Osteocyte (in vitro differentiated cells): ENCODE data around the gene LRFN4. TPM values are rescaled to one million over a fixed set of nuclear protein-coding genes. Genes with fewer than 3 reads are reported as not detected.
A peak's percentile ranks its signal among the peaks of the same experiment; 100 is the strongest.

Source experiments
- DNase-seq: peaks from one replicate; pipeline ENCODE4 v3.0.0; 2021; ENCODE audit warnings: mixed read lengths; ENCODE audit not compliant: unreplicated experiment; ENCODE audit errors: extremely low spot score
- H3K27ac Mint-ChIP-seq: one replicate; pipeline ENCODE4 v1.8.0; 2021; ENCODE audit warnings: mild to moderate bottlenecking, mixed read lengths; ENCODE audit not compliant: unreplicated experiment
- H3K27me3 Mint-ChIP-seq: one replicate; pipeline ENCODE4 v1.8.0; 2021; ENCODE audit warnings: mixed read lengths; ENCODE audit not compliant: unreplicated experiment
- H3K36me3 Mint-ChIP-seq: one replicate; pipeline ENCODE4 v1.8.0; 2021; ENCODE audit warnings: mixed read lengths; ENCODE audit not compliant: unreplicated experiment
- H3K4me1 Mint-ChIP-seq: one replicate; pipeline ENCODE4 v1.8.0; 2021; ENCODE audit warnings: mixed read lengths; ENCODE audit not compliant: unreplicated experiment
- H3K4me3 Mint-ChIP-seq: one replicate; pipeline ENCODE4 v1.8.0; 2021; ENCODE audit warnings: mild to moderate bottlenecking, moderate library complexity, mixed read lengths; ENCODE audit not compliant: unreplicated experiment
- H3K9me3 Mint-ChIP-seq: one replicate; pipeline ENCODE4 v1.8.0; 2021; ENCODE audit warnings: mixed read lengths; ENCODE audit not compliant: unreplicated experiment
- total RNA-seq: library from RNA; stranded (reverse); gene quantifications from 2 replicates; pipeline ENCODE4 v1.2.1, GENCODE V29; 2021
- TF ChIP-seq, protein P1 (sequence below): fragments of 200-600 bp; sonication (generic); IDR thresholded peaks from 2 replicates; pipeline ENCODE4 v1.5.0; 2021; ENCODE audit warnings: antibody characterized with exemption, mild to moderate bottlenecking, moderate library complexity

The LRFN4 gene
- total RNA-seq, 1 donor from 2014 or later: 45.0 TPM

DNA sequence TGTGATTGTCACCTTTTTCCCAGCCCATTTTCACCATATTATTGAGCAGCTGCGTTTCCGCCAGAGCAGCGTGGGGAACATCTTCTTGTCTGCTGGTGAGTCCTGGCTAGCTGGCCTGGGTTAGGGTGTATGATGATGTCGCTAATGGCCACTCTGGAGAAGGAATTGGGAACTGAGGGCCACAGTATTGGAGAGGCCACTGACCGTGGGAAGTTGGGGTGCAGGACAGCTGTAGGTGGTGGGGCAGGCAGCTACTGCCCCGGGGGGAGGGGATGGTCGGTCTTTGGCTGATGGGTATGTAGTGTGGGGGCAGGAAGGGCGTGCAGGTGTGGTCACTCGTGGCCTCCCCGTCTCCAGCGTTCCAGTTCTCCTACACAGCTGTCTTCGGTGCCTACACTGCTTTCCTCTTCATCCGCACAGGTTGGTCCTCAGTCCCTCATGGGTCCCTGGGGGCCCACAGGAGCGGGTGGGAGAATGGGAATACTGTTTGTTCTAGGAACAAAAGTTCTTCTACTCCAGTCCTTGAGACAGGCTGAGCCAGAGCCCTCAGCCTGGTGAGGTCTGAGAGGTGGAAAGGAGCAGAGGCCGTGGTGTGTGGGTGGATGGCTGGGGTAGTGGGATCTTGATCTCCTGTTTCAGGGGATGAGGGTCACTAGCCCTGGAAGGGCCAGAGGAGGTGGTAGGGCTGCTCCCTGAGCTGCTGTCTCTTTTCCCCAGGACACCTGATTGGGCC lies 11.6 kb upstream of the LRFN4 start:
- Mint-ChIP-seq H3K27ac (peak overlapping the region; percentile 7), H3K4me3 (peak overlapping the region; percentile 38), H3K9me3 (no peaks in the 10 kb centered on the region), H3K4me1 (peaks cover 31% of the 10 kb centered on the region), H3K27me3 (no peaks in the 10 kb centered on the region), H3K36me3 (peaks cover 10% of the 10 kb centered on the region)
- TF ChIP-seq, protein P1, sequence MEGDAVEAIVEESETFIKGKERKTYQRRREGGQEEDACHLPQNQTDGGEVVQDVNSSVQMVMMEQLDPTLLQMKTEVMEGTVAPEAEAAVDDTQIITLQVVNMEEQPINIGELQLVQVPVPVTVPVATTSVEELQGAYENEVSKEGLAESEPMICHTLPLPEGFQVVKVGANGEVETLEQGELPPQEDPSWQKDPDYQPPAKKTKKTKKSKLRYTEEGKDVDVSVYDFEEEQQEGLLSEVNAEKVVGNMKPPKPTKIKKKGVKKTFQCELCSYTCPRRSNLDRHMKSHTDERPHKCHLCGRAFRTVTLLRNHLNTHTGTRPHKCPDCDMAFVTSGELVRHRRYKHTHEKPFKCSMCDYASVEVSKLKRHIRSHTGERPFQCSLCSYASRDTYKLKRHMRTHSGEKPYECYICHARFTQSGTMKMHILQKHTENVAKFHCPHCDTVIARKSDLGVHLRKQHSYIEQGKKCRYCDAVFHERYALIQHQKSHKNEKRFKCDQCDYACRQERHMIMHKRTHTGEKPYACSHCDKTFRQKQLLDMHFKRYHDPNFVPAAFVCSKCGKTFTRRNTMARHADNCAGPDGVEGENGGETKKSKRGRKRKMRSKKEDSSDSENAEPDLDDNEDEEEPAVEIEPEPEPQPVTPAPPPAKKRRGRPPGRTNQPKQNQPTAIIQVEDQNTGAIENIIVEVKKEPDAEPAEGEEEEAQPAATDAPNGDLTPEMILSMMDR: no peak
- no peak for DNase-seq

- Mint-ChIP-seq H3K27me3 (no peaks in the 10 kb centered on the region), H3K36me3 (peaks cover 13% of the 10 kb centered on the region), H3K9me3 (no peaks in the 10 kb centered on the region), H3K4me1 (peaks cover 29% of the 10 kb centered on the region), H3K4me3 (no peak overlapping the region), H3K27ac (no peak overlapping the region)
- DNase-seq: no peak
- TF ChIP-seq, protein P1: no peak
Measured at GRCh38 chr11:66845876-66846212, 11.0 kb upstream of the LRFN4 start.

GRCh38 chr11:66846671-66847091 lies 10.2 kb upstream of the LRFN4 start:
- no peak for DNase-seq
- peak overlapping the region; percentile 4 for H3K4me3 Mint-ChIP-seq
- TF ChIP-seq, protein P1: no peak
- H3K4me1 Mint-ChIP-seq: peaks cover 27% of the 10 kb centered on the region
- no peaks in the 10 kb centered on the region for H3K27me3 Mint-ChIP-seq
- H3K27ac Mint-ChIP-seq: peak overlapping the region; percentile 10
- no peaks in the 10 kb centered on the region for H3K9me3 Mint-ChIP-seq
- peaks cover 13% of the 10 kb centered on the region for H3K36me3 Mint-ChIP-seq

DNA sequence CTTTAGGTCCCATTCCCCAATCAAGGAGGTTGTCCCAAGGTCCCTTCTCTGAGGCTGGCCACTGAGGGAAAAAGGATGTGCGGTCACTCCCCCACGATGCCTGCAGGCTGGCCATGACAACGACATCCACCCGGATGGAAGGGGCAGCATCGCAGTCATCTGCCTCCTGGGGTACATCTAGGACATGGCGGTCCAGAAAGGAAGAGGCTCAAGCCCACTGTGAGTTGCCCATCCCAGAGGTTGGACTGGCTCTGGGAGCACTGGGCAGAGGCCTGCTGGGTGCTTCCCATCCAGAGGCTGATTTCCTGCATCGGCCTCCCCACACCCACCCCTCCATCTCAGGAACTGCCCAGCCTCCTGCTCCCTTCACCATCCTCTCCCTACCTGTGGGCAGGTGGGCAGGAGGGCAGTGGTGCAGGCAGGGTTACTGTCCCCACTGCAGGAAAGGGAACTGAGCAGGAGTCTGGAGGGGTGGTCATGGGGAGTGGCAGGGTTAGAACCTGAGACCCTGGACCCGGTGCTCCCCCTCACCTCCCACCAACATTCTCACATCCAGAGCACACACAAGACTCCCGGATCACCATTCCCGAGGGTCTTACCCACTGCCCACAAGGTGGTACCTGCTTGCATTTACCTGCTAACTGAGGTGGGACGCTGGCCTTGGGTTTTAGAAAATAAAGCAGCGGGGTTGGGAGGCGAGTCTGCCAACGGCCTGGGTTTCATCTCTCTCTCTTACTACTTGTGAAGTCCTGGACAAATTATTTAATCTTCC lies 9.2 kb upstream of the LRFN4 start:
- Mint-ChIP-seq H3K27me3 (no peaks in the 10 kb centered on the region), H3K9me3 (no peaks in the 10 kb centered on the region), H3K27ac (no peak overlapping the region), H3K4me3 (no peak overlapping the region), H3K36me3 (peaks cover 15% of the 10 kb centered on the region), H3K4me1 (peaks cover 18% of the 10 kb centered on the region)
- TF ChIP-seq, protein P1: no peak
- DNase-seq: peak; percentile 72
